Measurements from ENCODE around the gene TLK1.

Gene TLK1

DNA sequence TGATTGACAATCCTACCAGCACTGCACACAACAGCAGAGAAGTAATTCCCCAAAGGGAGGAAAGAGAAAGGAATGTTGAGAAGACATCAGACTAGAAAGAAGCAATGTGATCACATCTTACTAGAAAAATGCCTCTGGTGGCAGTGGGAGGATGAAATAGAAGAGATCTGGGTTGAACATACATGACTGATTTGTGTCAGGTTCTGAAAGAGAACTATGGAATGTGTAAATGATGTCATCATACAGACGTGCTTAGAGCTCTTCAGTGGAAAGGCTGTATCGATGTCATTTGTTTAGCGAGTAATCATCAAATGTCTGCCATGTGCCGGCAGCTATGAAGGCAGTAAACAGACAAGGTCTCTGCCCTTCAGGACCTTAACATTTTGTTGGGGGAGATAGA is 206.8 kb downstream of the TLK1 start:
- DNase-seq, result no peak

DNA sequence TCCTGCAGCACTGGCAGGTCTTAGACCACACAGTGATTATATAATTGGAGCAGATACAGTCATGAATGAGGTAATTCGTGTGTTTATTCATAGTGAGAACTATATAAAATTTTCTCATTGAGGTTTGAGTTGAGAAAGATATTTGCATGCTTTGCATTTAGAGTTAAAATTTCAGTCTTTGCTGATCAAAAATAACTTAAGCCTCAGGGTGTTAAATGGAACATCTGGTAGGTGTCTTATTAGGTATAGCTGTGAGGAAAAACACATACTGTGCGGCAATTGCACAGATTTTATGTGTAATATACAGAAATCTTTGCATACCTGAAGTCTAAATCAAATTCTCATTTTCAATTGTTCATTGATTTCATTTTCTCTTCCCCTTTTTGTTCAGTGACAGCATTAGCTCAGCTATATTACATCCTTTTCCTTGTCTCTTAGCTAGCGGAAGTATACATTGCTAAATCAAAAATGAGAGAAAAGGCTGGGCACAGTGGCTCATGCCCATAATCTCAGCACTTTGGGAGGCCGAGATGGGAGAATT is 210.4 kb downstream of the TLK1 start:
- DNase-seq, result no peak

DNA sequence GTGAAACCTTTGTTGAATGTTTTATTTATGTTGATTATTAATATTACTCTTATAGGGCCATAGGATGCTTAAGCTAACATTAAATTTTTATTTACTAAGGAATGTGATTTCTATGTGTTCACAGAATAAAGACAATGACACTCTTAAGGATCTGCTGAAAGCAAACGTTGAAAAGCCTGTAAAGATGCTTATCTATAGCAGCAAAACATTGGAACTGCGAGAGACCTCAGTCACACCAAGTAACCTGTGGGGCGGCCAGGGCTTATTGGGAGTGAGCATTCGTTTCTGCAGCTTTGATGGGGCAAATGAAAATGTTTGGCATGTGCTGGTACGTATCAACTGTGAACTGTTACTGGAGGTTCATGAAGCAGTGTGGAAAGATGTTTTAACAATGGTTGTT is 211.3 kb downstream of the TLK1 start:
- DNase-seq, result no peak

DNA sequence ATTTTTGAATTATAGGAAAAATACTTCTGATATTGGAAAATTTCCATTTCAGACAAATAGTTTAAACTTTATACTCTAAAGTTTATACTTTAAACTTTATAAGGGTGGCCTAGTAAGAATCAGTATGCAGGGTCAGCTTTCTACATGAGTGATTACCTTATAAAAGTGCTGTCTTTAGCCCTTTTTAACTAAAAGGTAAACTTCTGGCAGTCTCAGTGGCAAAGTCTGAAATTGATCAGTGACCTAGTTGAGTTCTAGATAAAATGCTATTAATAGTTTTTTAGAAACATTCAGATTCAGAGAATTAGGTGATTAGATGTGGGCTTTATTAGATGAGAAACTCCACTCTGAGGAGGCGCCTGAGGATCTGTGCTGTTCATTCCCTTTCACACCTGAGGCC is 216.1 kb downstream of the TLK1 start:
- DNase-seq, result no peak

DNA sequence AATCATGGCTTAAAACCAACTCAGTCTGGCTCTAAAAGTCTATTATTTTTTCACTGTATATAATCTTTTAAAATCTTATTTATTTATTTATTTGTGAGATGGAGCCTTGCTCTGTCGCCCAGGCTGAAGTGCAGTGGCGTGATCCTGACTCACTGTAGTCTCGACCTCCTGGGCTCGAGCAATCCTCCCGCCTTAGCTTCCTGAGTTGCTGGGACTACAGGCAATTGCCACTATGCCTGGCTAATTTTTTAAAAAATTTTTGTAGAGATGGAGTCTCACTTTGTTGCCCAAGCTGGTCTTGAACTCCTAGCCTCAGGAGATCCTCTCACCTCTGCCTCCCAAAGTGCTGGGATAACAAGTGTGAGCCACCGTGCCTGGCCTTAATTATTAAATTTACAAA is 217.1 kb downstream of the TLK1 start:
- no peak for DNase-seq

DNA sequence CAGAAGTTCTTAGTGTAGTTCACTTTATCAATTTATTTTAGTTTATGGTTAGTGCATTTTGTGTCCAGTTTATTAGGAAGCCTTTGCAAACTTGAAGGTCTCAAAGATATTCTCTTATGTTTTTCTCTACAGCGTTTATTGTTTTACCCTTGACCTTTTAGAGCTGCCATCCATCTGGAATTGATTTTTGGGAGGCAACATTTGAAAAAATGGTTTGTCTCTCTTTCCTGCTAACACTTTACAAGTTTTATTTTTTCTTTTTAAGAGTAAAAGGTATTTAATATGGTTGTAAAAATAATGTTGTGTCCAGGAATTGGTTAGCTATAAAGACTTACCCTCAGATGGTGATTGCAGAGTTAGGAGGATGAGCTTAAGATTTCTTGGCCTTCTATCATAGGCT is 217.7 kb downstream of the TLK1 start:
- DNase-seq, result no peak

DNA sequence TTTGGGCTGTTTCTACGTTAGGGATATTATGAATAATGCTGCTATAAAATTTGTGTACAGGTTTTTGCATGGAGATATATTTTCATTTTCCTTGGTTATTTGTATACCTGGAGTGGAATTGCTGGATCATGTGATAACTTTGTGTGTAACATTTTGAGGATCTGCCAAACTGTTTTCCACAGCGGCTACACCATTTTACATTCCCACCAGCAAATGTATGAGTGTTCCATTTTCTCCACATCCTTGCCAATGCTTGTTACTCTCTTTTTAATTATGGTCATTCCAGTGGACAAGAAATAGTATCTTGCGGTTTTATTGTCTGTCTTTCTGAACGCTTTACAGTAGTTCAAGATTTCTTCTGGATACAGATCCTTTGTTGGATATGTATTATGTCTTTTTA is 218.1 kb downstream of the TLK1 start:
- DNase-seq, result no peak
